Activated gamma-delta T cell treated with anti-CD3 and anti-CD28 coated beads, Interleukin-2, amount 50 U/mL, for 16 hours (primary cell): ENCODE measurements around the gene RNF4.
"Not testable (repeated sequence)": the region's sequence is repeated elsewhere in the genome, so short reads cannot be mapped to it uniquely, and the experiment has no call there.

Source experiments
- DNase-seq: peaks from one replicate; pipeline ENCODE4 v3.0.0-alpha.2; 2020; ENCODE audit warnings: low read depth

The RNF4 gene

DNA sequence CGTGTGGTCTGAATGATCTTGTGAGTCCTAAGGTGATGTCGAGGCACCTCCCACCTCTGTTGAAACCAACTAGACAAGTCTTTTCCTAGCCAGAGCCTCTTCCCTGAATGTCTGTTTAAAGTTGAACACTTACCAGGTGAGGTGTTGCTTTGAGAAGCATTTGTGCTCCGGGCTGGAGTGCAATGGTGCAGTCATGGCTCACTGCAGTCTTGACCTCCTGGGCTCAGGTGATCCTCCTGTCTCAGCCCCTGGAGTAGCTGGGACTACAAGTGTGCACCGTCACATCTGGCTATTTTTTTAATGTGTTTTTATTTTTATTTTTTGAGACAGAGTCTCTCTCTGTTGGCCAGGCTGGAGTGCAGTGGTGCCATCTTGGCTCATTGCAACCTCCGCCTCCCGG lies 18.1 kb downstream of the RNF4 start:
- no peak for DNase-seq

DNA sequence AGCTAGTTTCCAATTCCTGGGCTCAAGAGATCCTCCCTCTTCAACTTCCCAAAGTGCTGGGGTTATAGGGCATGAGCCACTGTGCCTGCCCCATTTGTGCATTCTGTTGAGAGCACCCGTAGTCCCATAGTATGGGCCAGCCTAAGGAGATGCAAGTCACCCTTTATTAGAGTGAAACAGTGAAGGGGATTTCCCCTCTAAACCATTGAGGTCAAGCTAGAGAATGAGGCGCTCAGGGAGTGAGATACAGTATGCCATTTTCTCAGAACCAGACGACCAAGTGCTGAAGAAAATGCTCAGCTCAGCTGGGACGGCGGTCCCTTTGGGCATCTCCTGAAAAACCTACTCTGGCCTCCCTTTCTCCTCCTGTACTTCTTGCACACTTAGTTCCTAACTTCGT lies 18.7 kb downstream of the RNF4 start:
- no peak for DNase-seq

DNA sequence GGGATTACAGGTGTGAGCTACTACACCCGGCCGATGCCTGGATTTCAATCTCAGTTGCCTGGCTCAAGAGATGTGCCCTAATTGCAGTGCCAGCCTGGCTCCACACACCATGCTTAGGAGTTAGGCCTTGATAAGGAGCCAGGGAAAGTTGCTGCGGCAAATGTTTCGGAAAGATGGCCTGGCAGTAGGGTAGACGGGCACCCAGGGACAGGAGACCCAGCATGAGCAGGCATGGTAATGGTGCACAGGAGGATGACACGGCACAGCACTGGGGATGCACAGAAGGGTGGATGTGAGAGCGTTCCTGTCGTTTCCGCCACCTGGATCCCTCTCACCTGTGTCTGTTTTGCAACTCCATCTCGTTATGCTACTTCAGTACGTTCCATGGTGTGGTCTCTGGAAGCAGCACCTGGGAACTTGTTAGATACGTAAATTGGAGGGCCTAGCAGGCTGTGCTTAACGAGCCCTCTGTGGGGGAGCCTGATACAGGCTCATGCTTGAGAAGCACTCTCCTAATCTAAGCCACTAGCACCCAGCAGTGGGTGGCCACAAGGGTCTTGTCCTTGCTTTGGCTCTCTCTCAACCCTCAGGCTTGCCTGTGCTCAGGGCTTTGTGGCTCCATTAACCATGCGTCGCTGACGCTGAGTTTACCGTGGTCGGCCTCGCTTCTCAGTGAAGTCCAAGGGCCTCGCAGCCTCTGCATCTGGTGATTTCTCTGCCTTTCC lies 20.3 kb downstream of the RNF4 start:
- no peak for DNase-seq

DNA sequence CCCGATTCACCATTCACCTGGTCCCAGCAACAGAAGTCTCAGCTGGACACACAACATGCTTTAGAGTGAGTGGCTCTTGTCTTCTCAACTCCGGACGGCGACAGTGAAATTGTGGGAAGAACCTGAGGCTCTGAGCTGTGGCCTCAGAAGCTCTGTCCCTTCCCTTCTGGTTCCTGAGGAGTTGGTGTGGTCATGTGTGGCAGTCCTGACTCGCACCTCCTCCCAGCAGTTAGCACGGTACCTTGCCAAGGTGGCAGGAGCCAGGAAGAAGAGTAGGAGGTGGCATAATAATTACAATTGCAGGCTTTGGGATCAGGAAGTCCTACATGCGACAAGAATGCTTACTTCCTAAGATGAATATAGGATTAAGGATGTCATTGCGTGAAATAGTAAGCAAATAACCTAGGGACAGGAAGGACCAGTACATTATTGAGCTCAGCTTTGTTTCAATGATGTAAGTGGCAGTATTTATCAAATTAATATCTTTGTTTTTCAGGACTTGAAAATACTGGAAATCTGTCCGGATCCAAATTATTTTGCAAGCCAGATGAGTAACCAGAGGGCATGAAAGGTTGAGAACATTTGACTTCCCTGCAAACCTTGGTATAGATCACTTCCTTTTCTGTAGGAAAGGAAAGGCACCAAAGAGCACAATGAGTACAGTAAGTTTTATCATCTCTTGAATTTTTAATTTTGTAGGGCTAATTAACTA lies 21.1 kb downstream of the RNF4 start:
- no peak for DNase-seq

DNA sequence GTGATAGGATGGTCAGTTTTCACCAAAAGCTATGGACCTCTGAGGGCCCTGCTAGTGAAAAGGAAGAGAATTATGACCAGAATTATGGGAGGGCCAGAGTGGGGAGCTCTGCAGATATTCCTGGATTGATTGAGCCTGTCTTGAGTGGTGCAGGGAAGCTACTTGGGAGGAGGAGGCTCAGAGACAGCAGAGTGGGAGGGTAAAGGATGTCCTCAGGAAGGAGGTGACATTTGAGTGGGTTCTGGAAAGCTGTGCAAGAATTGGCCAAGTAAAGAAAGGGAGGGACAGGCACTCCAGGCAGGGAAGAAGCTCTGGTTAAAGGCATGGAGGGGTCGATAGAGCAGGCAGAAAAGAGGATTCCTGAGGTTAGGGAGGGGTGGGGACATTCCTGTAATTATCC lies 24.1 kb downstream of the RNF4 start:
- DNase-seq: no peak

DNA sequence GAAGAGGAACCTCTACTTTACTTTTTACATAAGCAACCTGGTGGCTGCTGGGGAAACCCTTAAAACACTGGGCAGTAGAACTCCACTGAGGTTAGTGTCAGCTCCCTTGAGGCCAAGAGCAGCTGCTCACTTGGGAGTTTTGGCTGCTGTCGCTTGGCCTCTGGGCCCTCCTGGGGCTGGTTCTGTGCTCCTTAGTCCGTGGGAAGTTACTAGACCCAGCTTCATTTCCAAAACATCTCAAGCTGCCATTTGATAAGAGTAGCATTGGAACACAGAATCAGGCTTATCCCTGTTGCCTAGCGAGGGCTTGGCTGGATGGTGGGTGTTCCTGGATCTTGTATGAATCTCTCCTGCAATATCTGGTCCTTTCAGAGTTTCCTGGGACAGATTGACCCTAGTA lies 26.1 kb downstream of the RNF4 start:
- no peak for DNase-seq

DNA sequence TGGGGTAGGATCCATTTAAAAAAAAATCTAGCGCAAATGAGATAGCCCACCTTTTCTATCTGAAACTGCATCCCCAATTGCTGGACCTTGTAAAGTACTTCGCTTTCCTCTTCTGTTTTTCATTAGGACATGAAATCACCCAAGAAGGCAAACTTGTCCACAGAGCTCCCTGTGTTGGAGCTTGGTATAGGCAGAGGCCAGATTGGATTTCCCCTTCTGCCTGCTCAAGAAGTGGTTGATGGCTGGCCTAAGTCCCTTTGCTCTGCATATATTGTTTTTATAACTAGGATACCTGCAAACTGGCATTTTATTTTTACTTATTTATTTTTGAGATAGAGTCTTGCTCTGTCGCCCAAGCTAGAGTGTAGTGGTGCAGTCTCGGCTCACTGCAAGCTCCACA lies 28.4 kb downstream of the RNF4 start:
- no peak for DNase-seq

DNA sequence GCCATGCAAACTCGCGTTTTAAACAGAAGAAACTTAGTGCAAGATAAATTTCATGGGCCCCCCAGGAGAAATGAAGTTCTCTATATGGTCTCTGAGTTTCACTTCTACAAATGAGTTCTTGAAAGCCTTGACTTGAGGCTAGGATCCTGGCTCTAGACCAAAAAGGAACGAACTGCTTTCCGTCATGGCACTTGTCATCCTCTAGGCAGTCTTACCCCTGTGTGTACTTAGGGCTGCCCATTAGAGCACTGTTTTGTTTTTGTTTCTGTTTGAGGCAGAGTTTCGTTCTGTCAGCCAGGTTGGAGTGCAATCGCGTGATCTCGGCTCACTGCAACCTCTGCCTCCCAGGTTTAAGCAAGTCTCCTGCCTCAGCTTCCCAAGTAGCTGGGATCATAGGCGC lies 29.0 kb downstream of the RNF4 start:
- DNase-seq: no peak

DNA sequence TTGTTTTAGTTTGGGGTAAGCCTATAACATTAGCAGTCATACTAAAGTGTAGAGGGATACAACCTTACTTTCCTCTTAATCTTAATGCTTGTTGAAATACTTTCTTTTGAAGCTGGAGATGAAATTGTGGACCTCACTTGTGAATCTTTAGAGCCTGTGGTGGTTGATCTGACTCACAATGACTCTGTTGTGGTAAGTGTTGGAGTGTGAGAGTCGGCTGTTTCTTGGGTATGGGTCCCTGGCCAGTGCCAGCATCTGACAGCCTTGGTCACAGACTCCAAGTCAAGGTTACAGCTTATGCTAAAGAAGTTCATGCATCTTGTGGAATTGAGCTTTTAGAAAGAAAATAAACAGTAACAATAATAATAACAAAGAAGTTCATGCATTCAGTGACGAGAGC lies 31.6 kb downstream of the RNF4 start:
- DNase-seq: no peak

DNA sequence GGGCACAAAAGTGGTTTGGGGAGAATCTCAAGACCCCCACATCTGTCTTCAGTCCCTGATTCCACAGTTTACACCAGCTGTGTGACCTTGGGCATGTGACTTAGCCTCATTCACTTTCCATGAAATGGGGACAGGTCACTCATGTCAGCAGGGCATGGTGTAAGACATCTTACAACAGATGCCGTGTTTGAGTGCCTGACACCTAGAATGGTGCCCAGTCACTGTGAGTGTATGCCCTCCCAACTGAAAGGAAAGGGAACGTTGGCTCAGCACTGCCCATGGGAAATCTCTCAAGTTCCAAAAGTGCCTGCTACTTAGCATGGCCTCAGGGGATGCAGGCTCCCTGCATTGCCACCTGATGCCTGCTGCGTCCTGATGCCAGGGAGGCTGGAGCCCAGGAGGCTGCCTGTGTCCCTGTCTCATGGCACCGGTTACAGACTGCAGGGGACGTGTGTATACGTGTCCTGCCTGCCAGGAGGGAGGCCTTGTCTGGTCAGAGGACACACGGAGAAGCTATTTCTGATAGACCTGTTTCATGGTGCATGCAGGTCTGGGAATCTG lies 32.2 kb downstream of the RNF4 start:
- DNase-seq: no peak

DNA sequence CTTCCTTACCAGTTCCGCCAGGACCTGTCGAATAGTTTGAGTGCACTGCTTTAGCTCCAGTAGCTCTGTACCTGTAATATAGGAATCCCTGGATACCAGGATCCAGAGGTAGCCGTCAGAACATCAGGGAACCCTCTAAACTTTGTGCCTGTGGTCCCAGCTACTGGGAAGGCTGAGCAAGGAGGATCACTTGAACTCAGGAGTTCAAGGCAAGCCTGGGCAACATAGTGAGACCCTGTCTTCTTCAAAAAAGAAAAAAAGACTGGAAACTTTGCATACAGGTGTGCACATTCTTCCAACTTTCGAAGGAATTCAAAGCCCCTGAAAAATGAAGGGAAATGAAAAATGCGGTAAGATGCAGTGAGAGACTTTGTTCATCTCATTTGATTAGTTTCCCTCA lies 34.9 kb downstream of the RNF4 start:
- no peak for DNase-seq

DNA sequence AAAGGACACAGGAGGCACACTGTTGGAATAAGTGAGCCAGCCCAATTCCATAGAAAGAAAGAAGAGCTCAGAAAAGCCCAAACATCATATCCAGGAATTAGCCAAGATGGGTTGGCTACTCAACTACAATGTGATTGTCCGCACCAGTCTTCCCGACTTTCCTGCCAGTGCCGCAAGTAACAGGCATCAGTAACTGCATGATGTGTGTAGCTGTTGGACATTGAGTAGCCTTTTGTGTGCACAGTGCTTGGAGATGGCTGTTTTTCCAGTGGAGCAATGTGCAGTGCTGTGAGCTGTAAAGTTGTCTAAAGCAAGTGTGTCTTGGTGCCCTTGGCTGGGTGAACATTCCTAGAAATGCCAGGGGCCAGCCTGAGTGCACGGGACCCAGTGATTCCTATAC lies 38.4 kb downstream of the RNF4 start:
- DNase-seq: no peak

DNA sequence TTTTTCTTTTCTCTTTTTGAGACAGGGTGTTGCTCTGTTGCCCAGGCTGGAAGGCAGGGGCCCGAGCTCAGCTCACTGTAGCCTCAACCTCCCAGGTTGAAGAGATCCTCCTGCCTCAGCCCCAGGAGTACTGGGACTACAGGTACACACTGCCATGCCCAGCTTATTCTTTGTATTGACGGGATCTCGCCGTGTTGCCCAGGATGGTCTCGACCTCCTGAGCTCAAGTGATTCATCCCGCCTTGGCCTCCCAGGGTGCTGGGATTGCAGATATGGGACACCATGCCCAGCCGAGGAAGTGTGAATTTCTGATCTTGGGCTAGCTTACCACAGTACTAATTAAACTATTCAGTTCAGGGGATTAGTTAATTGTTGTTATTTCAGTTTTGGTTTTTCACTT lies 38.9 kb downstream of the RNF4 start:
- DNase-seq: no peak

DNA sequence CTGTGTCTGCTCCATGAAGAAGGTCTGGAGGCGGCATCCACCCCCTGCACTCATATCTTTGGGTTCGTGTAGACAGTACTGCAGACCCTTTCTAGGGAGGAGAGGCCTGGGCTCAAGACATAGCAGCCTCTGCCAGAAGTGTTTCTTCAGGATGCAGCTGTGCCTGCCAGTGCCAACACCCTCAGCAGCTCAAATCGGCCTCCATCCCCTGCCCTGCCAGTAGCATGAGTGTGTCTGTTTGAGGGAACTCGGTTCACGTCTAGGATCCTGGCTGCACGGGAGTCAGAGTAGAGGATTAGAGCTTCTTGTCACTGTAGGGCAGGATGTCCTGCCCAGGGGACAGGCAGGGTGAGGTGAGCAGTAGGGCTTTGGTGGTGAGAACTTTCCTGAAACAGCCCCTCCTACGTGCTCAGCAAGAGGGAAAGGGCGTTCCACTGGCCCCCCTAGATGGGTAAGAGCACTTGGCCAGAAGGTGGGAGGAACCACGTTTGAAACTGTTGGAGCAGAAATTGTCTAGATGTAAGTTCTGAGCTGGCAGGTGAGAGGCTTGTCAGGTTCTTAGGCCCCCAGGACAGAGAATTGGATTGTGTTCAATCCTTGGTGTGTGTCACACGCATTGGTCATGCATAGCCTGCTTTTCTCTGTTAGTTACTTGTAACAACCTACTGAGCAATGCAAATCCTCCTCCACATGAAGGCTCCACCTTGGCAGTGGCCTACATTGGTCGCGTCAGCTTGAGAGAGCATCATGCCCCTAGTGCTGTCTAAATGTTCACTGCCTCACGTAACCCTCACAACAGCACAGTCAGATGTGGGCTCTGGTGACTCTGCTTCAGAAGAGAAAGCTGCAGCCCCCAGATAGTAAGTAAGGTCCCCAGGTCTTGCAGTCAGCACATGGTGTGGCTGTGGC lies 41.7 kb downstream of the RNF4 start:
- no peak for DNase-seq

DNA sequence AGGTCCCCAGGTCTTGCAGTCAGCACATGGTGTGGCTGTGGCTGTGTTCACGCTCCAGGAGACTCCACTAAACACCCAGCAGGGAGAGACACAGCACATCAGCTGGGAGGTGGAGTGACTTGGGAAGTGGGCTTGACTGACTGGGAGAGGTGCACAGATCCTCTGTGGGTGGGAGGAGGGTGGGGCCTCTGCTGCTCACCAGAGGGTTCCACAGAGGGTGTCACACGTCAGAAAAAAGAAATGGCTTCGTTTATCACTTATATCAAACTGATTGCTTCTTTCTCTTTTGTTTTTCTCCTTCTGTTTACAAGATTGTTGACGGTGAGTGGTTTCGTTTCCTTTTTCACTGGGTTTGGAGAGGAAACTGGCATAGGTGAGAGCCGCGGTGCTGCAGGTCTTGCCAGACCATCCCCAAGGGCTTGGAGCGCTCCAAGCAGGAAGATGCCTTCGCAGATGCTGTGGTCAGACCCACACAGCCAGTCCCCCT lies 42.8 kb downstream of the RNF4 start:
- no peak for DNase-seq

DNA sequence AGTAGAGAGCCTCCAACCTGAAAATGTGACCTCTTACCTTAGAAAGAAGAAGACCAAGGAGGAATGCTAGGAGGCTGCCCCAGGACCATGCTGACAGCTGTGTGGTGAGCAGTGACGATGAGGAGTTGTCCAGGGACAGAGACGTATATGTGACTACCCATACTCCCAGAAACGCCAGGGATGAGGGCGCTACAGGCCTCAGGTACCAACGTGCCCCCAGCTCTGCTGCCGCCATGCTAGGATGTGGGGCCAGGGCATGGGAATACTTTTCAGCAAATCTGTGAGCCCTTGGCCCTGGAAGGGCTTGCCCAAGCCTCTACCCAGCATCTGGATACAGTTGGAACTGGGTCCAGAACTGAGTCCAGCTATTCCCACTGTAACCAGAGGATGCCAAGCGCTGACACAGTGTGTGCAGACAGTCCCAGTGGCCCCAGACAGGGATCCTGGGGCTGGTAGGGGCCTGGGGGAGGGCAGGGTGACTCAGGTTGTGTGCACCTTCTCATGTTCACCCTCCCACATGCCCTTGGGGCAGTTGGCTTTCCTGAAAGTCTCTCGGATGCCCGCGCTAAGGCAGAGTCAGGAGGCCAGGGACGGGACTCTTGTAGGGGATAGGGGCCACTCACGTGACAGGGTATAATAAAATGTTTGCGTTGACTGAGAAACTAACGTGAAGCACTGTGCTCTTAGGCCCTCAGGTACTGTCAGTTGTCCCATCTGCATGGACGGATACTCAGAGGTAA lies 43.7 kb downstream of the RNF4 start:
- no peak for DNase-seq

DNA sequence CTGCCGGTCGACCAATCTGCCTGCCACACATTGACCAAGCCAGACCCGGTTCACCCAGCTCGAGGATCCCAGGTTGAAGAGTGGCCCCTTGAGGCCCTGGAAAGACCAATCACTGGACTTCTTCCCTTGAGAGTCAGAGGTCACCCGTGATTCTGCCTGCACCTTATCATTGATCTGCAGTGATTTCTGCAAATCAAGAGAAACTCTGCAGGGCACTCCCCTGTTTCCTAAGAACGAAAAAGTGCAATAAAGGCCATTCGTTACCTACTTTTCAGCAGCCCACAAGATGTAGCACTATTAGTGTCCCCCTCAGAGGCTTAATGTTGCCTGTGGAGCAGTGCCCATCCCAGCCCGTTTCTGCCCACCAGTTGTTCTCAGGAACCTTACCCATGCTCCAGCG lies 45.3 kb downstream of the RNF4 start:
- not testable (repeated sequence) for DNase-seq

DNA sequence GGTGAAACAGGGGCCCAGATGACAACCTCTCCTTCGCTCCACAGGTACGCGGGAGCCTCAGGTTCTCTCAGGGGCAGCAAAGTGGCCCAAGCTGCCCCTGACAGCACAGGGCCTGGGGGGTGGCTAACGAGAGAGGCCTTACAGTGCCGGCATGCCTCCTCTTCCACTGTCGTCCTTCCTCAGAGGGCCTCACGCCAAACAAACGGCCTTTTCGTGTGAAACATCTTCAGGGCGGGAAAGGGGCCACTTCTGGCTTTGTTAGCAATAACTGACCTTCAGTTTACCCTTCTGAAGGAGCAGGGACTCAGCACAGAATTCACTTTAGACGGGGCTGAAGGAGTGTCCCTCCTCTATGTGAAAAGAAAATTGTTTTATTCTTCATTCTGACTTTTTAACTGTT lies 46.0 kb downstream of the RNF4 start:
- DNase-seq: not testable (repeated sequence)

DNA sequence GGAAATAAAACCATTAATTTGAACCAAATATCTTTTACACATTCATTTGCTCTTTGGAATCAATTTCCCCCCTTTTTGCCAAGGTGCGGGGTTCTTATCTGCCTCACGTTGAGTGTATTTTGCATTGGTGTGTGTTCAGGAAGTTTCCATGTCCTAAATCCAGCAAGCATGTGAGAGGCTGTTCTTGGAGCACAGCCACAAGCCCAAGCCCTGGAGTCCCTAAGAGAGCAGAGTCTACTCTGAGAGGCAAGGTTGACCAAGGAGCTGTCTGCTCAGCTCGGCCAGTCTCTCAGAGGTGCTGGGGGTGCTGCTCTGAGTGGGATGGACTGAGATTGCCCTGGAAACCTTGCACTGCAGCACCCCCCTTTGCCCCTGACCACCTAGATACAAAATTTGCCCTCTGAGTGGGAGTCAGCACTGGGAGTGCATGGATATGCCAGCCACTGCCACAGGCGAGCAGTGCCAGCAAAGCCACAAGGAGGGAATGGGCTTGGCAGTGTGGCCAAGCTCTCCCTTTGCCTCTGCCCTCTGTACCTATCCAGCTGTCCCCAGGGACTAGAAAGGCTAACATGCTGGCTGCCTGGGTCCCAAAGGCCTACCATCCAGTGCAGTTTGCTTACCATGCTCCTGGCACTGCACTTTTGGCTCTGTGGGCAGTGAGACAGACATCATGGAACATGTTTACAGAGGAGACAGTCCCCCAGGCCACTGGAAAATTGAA lies 47.1 kb downstream of the RNF4 start:
- DNase-seq: no peak

DNA sequence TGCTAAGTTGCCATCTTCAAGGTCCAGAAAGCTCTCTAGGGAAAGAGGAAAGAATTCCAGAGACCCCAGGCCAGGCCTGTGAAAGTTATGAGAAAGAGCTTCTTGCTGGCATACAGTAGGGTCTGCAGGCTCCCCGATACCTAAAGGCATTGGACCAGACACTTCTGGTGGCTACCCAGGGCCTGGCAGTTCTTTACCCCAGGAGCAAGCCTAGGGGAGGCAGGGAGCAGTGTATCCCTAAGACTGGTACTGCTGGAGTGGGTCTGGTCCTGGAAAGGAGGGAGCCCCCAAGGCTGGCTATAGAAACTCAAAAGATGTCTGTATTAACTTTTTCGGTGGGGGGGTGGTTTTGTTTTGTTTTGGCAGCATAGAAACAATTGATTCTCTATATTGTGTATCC lies 47.7 kb downstream of the RNF4 start:
- DNase-seq: no peak

DNA sequence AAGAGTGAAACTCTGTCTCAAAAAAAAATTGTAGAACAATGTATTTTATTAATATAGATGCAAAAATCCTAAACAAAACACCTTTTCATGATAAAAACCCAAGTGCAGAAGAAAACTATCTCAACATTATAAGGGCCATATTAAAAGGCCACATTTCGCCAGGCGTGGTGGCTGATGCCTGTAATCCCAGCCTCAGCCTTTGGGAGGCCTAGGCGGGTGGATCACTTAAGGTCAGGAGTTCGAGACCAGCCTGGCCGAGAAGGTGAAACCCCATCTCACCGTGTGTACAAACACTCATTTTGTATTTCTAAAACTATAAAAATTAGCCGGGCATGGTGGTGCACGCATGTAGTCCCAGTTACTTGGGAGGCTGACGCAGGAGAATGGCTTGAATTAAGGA lies 57.7 kb downstream of the RNF4 start:
- no peak for DNase-seq
